Keratinocyte (primary cell): ENCODE data around the gene DPP10.

Experiments
- CTCF ChIP-seq, 3 experiments: IDR thresholded peaks in 1 of 3; conservative IDR thresholded peaks in 1 of 3; optimal IDR thresholded peaks in 1 of 3; 2 replicates in 2 of 3; 3 replicates in 1 of 3; pipeline versions ENCODE3 to v1.5.1; 2011; ENCODE audit warnings: low read length in 3 of 3, mild to moderate bottlenecking in 3 of 3, moderate library complexity in 2 of 3, control low read depth in 1 of 3, inconsistent platforms in 1 of 3; ENCODE audit not compliant: insufficient read depth in 2 of 3; ENCODE audit errors: extremely low read depth in 1 of 3
- EZH2 ChIP-seq: IDR thresholded peaks from one replicate; pipeline ENCODE4 v1.6.1; 2012; ENCODE audit warnings: inconsistent platforms, mild to moderate bottlenecking, low read length, moderate library complexity

GRCh38 chr2:114787486-114787885 is 345.0 kb downstream of the DPP10 start:
- TF ChIP-seq CTCF (optimal IDR thresholded peaks at IDR 0.05 in 1 of 3, IDR thresholded peaks at IDR 0.05 in 1 of 3, conservative IDR thresholded peaks at IDR 0.05 in 1 of 3; ENCODE audit: extremely low read depth in 1 of 3, insufficient read depth in 2 of 3, low read length in 3 of 3) (no peak), EZH2 (no peak)
